Neuron (in vitro differentiated cells): ENCODE results near the gene ANKMY1.

ENCODE experiments used
- H2AFZ ChIP-seq: one replicate; pipeline ENCODE4 v1.6.1; 2013; ENCODE audit warnings: low read depth, mild to moderate bottlenecking, inconsistent platforms, low read length, moderate library complexity
- H3K27me3 ChIP-seq: one replicate; pipeline ENCODE4 v1.6.1; 2013; ENCODE audit warnings: low read length; ENCODE audit not compliant: insufficient read depth
- H3K36me3 ChIP-seq: one replicate; pipeline ENCODE4 v1.6.1; 2013; ENCODE audit warnings: low read length; ENCODE audit not compliant: insufficient read depth
- H3K4me1 ChIP-seq: one replicate; pipeline ENCODE4 v1.6.1; 2013; ENCODE audit warnings: low read length; ENCODE audit not compliant: insufficient read depth
- H3K4me3 ChIP-seq: 2 replicates; pipeline ENCODE4 v1.5.1; 2013; ENCODE audit warnings: mild to moderate bottlenecking, low read length, moderate library complexity
- H3K9me3 ChIP-seq: one replicate; pipeline ENCODE4 v1.6.1; 2013; ENCODE audit warnings: low read length

The ANKMY1 gene

GRCh38 chr2:240573071-240573515 is 15.3 kb upstream of the ANKMY1 start:
- Histone ChIP-seq H3K27me3 (no peaks in the 10 kb centered on the region), H2AFZ (no peak overlapping the region), H3K9me3 (no peaks in the 10 kb centered on the region), H3K36me3 (peaks cover 25% of the 10 kb centered on the region), H3K4me1 (peaks cover 10% of the 10 kb centered on the region), H3K4me3 (no peak overlapping the region)

GRCh38 chr2:240572141-240573031 is 14.6 kb upstream of the ANKMY1 start:
- no peaks in the 10 kb centered on the region for H3K27me3 ChIP-seq
- H3K36me3 ChIP-seq: peaks cover 19% of the 10 kb centered on the region
- H2AFZ ChIP-seq: no peak overlapping the region
- no peaks in the 10 kb centered on the region for H3K9me3 ChIP-seq
- peaks cover 16% of the 10 kb centered on the region for H3K4me1 ChIP-seq
- H3K4me3 ChIP-seq: no peak overlapping the region

- Histone ChIP-seq H3K9me3 (no peaks in the 10 kb centered on the region), H3K4me1 (peaks cover 24% of the 10 kb centered on the region), H3K36me3 (peaks cover 19% of the 10 kb centered on the region), H2AFZ (no peak overlapping the region), H3K27me3 (no peaks in the 10 kb centered on the region), H3K4me3 (no peak overlapping the region)
Measured at GRCh38 chr2:240571314-240571973, 13.7 kb upstream of the ANKMY1 start.

- Histone ChIP-seq H3K4me3 (no peak overlapping the region), H3K9me3 (no peaks in the 10 kb centered on the region), H3K27me3 (no peaks in the 10 kb centered on the region), H3K36me3 (peaks cover 13% of the 10 kb centered on the region), H2AFZ (no peak overlapping the region), H3K4me1 (peaks cover 29% of the 10 kb centered on the region)
Measured at GRCh38 chr2:240570531-240571313, 12.9 kb upstream of the ANKMY1 start.

- H3K4me1 ChIP-seq: peaks cover 29% of the 10 kb centered on the region
- H3K27me3 ChIP-seq: no peaks in the 10 kb centered on the region
- peaks cover 12% of the 10 kb centered on the region for H3K36me3 ChIP-seq
- no peak overlapping the region for H2AFZ ChIP-seq
- H3K4me3 ChIP-seq: no peak overlapping the region
- H3K9me3 ChIP-seq: no peaks in the 10 kb centered on the region
Measured at GRCh38 chr2:240569998-240570530, 12.3 kb upstream of the ANKMY1 start.

- Histone ChIP-seq H3K27me3 (no peaks in the 10 kb centered on the region), H3K4me3 (peak overlapping the region; percentile 59), H3K9me3 (no peaks in the 10 kb centered on the region), H2AFZ (no peak overlapping the region), H3K36me3 (peaks cover 7% of the 10 kb centered on the region), H3K4me1 (peaks cover 29% of the 10 kb centered on the region)
Measured at GRCh38 chr2:240569523-240569997, 11.8 kb upstream of the ANKMY1 start.

GRCh38 chr2:240568678-240569522 is 11.1 kb upstream of the ANKMY1 start:
- Histone ChIP-seq H3K9me3 (no peaks in the 10 kb centered on the region), H2AFZ (no peak overlapping the region), H3K36me3 (peaks cover under 1% of the 10 kb centered on the region), H3K27me3 (no peaks in the 10 kb centered on the region), H3K4me1 (peaks cover 29% of the 10 kb centered on the region), H3K4me3 (peak overlapping the region; percentile 59)

GRCh38 chr2:240567872-240568677 is 10.3 kb upstream of the ANKMY1 start, which contains the start of gene RNPEPL1:
Gene RNPEPL1 (plus strand): TSS chr2:240568484. CDS start chr2:240568587, 103 bp downstream.
- no peaks in the 10 kb centered on the region for H3K36me3 ChIP-seq
- no peaks in the 10 kb centered on the region for H3K9me3 ChIP-seq
- peaks cover 29% of the 10 kb centered on the region for H3K4me1 ChIP-seq
- no peaks in the 10 kb centered on the region for H3K27me3 ChIP-seq
- peak within 1 kb of the TSS; percentile 74 for H3K4me3 ChIP-seq
- H2AFZ ChIP-seq: peak within 1 kb of the TSS; percentile 66

- H3K9me3 ChIP-seq: no peaks in the 10 kb centered on the region
- no peaks in the 10 kb centered on the region for H3K36me3 ChIP-seq
- H3K4me3 ChIP-seq: peak overlapping the region; percentile 74
- H2AFZ ChIP-seq: peak overlapping the region; percentile 66
- H3K27me3 ChIP-seq: no peaks in the 10 kb centered on the region
- peaks cover 29% of the 10 kb centered on the region for H3K4me1 ChIP-seq
Measured at GRCh38 chr2:240567137-240567871, 9.5 kb upstream of the ANKMY1 start.

GRCh38 chr2:240566203-240567136 is 8.7 kb upstream of the ANKMY1 start:
- Histone ChIP-seq H3K4me3 (no peak overlapping the region), H2AFZ (no peak overlapping the region), H3K27me3 (no peaks in the 10 kb centered on the region), H3K4me1 (peaks cover 34% of the 10 kb centered on the region), H3K36me3 (no peaks in the 10 kb centered on the region), H3K9me3 (no peaks in the 10 kb centered on the region)
